ENCODE data around the gene TPK1. TPM values are rescaled to one million over a fixed set of nuclear protein-coding genes. Genes with fewer than 3 reads are reported as not detected.

Gene TPK1
- total RNA-seq, 1 donor from 2014 or later = 2.2 TPM

DNA sequence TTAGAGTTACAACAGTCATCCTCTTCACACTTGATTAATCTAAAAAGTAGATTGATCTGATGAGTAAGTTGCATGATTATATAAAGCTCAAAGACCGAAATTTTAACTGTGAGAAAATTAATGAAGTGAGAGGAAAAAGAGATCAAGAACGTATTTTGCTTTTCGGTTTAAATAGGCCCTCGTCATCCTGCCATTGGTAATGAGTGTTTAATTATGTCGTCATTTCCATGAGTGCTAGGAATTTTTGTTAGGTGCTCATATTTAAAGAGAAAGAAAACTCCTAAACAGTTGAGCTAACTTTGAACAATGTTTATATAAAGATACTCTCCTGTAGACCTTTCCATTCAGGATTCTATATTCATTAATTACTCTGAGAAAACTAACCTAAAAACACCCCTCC, 159.4 kb downstream of the TPK1 start:
- Mint-ChIP-seq H3K27ac (ENCODE audit: unreplicated experiment) (no peak overlapping the region), H3K27me3 (ENCODE audit: low read depth, unreplicated experiment) (no peaks in the 10 kb centered on the region), H3K36me3 (ENCODE audit: low read depth, unreplicated experiment) (no peaks in the 10 kb centered on the region), H3K4me1 (ENCODE audit: low read depth, unreplicated experiment) (no peaks in the 10 kb centered on the region), H3K9me3 (ENCODE audit: unreplicated experiment) (no peaks in the 10 kb centered on the region), H3K4me3 (ENCODE audit: unreplicated experiment) (no peak overlapping the region)
- no peak for FAIRE-seq
- Histone ChIP-seq H3K27me3 (ENCODE audit: insufficient read depth, low read length) (no peaks in the 10 kb centered on the region), H3K4me1 (ENCODE audit: insufficient read depth, low read length) (no peaks in the 10 kb centered on the region), H3K4me2 (ENCODE audit: low read length) (no peak overlapping the region), H4K20me1 (ENCODE audit: insufficient read depth, low read length) (no peaks in the 10 kb centered on the region), H3K9me3 (ENCODE audit: insufficient read depth, low read depth, low read length) (no peaks in the 10 kb centered on the region), H3K9ac (ENCODE audit: low read length) (no peak overlapping the region), H3K27ac (ENCODE audit: low read depth, low read length) (no peak overlapping the region), H3K79me2 (ENCODE audit: insufficient read depth, low read length) (no peaks in the 10 kb centered on the region), H3K4me3 (ENCODE audit: insufficient read depth, low read depth, low read length) (no peak overlapping the region), H2AFZ (ENCODE audit: low read depth, low read length) (no peak overlapping the region), H3K36me3 (ENCODE audit: insufficient read depth, low read length) (no peaks in the 10 kb centered on the region)
- DNase-seq (ENCODE audit: low read depth) = no peak
- TF ChIP-seq, protein P1, sequence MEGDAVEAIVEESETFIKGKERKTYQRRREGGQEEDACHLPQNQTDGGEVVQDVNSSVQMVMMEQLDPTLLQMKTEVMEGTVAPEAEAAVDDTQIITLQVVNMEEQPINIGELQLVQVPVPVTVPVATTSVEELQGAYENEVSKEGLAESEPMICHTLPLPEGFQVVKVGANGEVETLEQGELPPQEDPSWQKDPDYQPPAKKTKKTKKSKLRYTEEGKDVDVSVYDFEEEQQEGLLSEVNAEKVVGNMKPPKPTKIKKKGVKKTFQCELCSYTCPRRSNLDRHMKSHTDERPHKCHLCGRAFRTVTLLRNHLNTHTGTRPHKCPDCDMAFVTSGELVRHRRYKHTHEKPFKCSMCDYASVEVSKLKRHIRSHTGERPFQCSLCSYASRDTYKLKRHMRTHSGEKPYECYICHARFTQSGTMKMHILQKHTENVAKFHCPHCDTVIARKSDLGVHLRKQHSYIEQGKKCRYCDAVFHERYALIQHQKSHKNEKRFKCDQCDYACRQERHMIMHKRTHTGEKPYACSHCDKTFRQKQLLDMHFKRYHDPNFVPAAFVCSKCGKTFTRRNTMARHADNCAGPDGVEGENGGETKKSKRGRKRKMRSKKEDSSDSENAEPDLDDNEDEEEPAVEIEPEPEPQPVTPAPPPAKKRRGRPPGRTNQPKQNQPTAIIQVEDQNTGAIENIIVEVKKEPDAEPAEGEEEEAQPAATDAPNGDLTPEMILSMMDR (IDR thresholded peaks at IDR 0.05; ENCODE audit: insufficient read depth, low read depth, low read length) = no peak
- TF ChIP-seq EZH2 (IDR thresholded peaks at IDR 0.05; ENCODE audit: insufficient read depth, low read length) = no peak

DNA sequence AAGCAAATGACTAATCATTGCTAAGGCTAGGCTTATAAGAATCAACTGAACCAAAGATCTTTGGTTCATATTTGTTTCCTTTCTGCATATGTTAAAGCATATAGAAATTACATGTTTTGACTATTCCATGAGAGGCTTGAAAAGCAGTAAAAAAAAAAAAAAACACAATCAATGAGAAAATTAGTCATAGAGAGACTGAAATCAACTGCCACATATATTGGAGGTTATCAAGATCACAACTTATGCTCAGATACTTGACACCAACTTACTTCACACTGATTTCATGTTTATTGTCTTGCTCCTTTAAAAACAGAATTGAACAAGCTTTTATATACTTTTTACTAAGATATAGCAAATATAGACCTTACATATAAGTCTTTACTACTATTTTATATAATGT, 161.3 kb downstream of the TPK1 start:
- Mint-ChIP-seq H3K9me3 (ENCODE audit: unreplicated experiment) (no peaks in the 10 kb centered on the region), H3K4me1 (ENCODE audit: low read depth, unreplicated experiment) (no peaks in the 10 kb centered on the region), H3K36me3 (ENCODE audit: low read depth, unreplicated experiment) (no peaks in the 10 kb centered on the region), H3K27ac (ENCODE audit: unreplicated experiment) (no peak overlapping the region), H3K4me3 (ENCODE audit: unreplicated experiment) (no peak overlapping the region), H3K27me3 (ENCODE audit: low read depth, unreplicated experiment) (no peaks in the 10 kb centered on the region)
- Histone ChIP-seq H3K9me3 (ENCODE audit: insufficient read depth, low read depth, low read length) (no peaks in the 10 kb centered on the region), H3K36me3 (ENCODE audit: insufficient read depth, low read length) (no peaks in the 10 kb centered on the region), H3K4me3 (ENCODE audit: insufficient read depth, low read depth, low read length) (no peak overlapping the region), H3K27me3 (ENCODE audit: insufficient read depth, low read length) (no peaks in the 10 kb centered on the region), H2AFZ (ENCODE audit: low read depth, low read length) (no peak overlapping the region), H3K79me2 (ENCODE audit: insufficient read depth, low read length) (no peaks in the 10 kb centered on the region), H3K9ac (ENCODE audit: low read length) (no peak overlapping the region), H3K4me2 (ENCODE audit: low read length) (no peak overlapping the region), H4K20me1 (ENCODE audit: insufficient read depth, low read length) (no peaks in the 10 kb centered on the region), H3K4me1 (ENCODE audit: insufficient read depth, low read length) (no peaks in the 10 kb centered on the region), H3K27ac (ENCODE audit: low read depth, low read length) (no peak overlapping the region)
- TF ChIP-seq, protein P1 (IDR thresholded peaks at IDR 0.05; ENCODE audit: insufficient read depth, low read depth, low read length) = no peak
- no peak for TF ChIP-seq EZH2 (IDR thresholded peaks at IDR 0.05; ENCODE audit: insufficient read depth, low read length)
- DNase-seq (ENCODE audit: low read depth) = no peak
- no peak for FAIRE-seq

DNA sequence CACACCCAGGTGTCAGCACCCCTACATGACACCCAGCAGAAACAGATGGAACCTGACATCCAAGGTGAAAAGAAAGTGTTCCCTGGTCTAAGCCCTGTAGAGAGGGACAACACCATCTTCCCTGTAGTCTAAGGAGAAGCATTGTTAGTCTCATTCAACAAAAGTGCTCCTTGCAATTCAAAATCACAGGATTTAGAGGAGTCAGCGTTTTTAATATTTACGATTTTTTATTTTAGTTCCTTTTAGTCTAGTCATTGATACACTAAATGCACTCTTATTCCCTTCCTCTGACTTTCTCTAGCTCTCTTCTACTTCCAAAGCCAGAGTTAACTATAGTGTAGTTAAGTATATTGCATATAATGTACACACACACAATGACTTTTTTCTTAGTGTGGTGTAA, 163.0 kb downstream of the TPK1 start:
- no peak overlapping the region for H3K9ac ChIP-seq (ENCODE audit: low read length)
- no peak for FAIRE-seq
- H3K36me3 ChIP-seq (ENCODE audit: insufficient read depth, low read length) = no peaks in the 10 kb centered on the region
- H3K9me3 ChIP-seq (ENCODE audit: insufficient read depth, low read depth, low read length) = no peaks in the 10 kb centered on the region
- H4K20me1 ChIP-seq (ENCODE audit: insufficient read depth, low read length) = no peaks in the 10 kb centered on the region
- H3K4me2 ChIP-seq (ENCODE audit: low read length) = no peak overlapping the region
- H3K4me1 ChIP-seq (ENCODE audit: insufficient read depth, low read length) = no peaks in the 10 kb centered on the region
- H2AFZ ChIP-seq (ENCODE audit: low read depth, low read length) = no peak overlapping the region
- Mint-ChIP-seq H3K9me3 (ENCODE audit: unreplicated experiment) (no peaks in the 10 kb centered on the region), H3K4me3 (ENCODE audit: unreplicated experiment) (no peak overlapping the region), H3K27me3 (ENCODE audit: low read depth, unreplicated experiment) (no peaks in the 10 kb centered on the region), H3K4me1 (ENCODE audit: low read depth, unreplicated experiment) (no peaks in the 10 kb centered on the region), H3K27ac (ENCODE audit: unreplicated experiment) (no peak overlapping the region), H3K36me3 (ENCODE audit: low read depth, unreplicated experiment) (no peaks in the 10 kb centered on the region)
- no peak overlapping the region for H3K4me3 ChIP-seq (ENCODE audit: insufficient read depth, low read depth, low read length)
- H3K27ac ChIP-seq (ENCODE audit: low read depth, low read length) = no peak overlapping the region
- no peaks in the 10 kb centered on the region for H3K79me2 ChIP-seq (ENCODE audit: insufficient read depth, low read length)
- TF ChIP-seq, protein P1 (IDR thresholded peaks at IDR 0.05; ENCODE audit: insufficient read depth, low read depth, low read length) = no peak
- no peak for TF ChIP-seq EZH2 (IDR thresholded peaks at IDR 0.05; ENCODE audit: insufficient read depth, low read length)
- DNase-seq (ENCODE audit: low read depth) = no peak
- H3K27me3 ChIP-seq (ENCODE audit: insufficient read depth, low read length) = no peaks in the 10 kb centered on the region

All from astrocyte (in vitro differentiated cells and primary cell).